Transverse colon (tissue), 4 donors: ENCODE data around the gene KRT78. TPM values are rescaled to one million over a fixed set of nuclear protein-coding genes. Genes with fewer than 3 reads are reported as not detected.
A peak's percentile ranks its signal among the peaks of the same experiment; 100 is the strongest.

ENCODE experiments used
- DNase-seq: peaks from one replicate; pipeline ENCODE4 v3.0.0-alpha.2; 2019
- H3K27ac ChIP-seq, 4 donors: fragments of 200-600 bp; sonication (generic); 2 replicates each; pipeline ENCODE4 v1.5.1; 2016 to 2018; ENCODE audit warnings: inconsistent platforms in 4 of 4
- H3K27me3 ChIP-seq: fragments of 200-600 bp; sonication (generic); 2 replicates; pipeline ENCODE4 v1.5.1; 2017; ENCODE audit warnings: inconsistent platforms
- H3K36me3 ChIP-seq, 4 donors: fragments of 200-600 bp; sonication (generic); 2 replicates each; pipeline ENCODE4 v1.5.1; 2017 to 2019; ENCODE audit warnings: inconsistent platforms in 4 of 4
- H3K4me1 ChIP-seq, 4 donors: fragments of 200-600 bp; sonication (generic); 2 replicates each; pipeline ENCODE4 v1.5.1; 2017 to 2020; ENCODE audit warnings: inconsistent platforms in 4 of 4
- H3K4me3 ChIP-seq, 4 donors: fragments of 200-600 bp; sonication (generic); 1 replicate in 1 of 4; 2 replicates in 3 of 4; pipeline versions ENCODE4 v1.5.1 to v1.6.1; 2017 to 2019; ENCODE audit warnings: inconsistent platforms in 4 of 4
- H3K9me3 ChIP-seq, 2 donors: fragments of 200-600 bp; sonication (generic); 2 replicates each; pipeline ENCODE4 v1.5.1; 2017 to 2019; ENCODE audit warnings: inconsistent platforms in 2 of 2
- EP300 ChIP-seq: sonication (generic); formaldehyde crosslinking; IDR thresholded peaks from one replicate; pipeline ENCODE4 v1.6.1; 2017; ENCODE audit warnings: antibody characterized with exemption, low read depth
- POLR2A ChIP-seq: fragments of 450-650 bp; IDR thresholded peaks from one replicate; pipeline ENCODE4 v1.6.1; 2016; ENCODE audit warnings: antibody characterized with exemption, mild to moderate bottlenecking, moderate library complexity
- POLR2AphosphoS5 ChIP-seq, 3 donors: sonication (generic); formaldehyde crosslinking; IDR thresholded peaks; one replicate each; pipeline ENCODE4 v1.6.1; 2016; ENCODE audit warnings: antibody characterized with exemption in 3 of 3
- WGBS, 2 donors: methylation state at CpG; one replicate each; pipeline ENCODE4 v1.1.5; 2018; ENCODE audit warnings: low coverage in 1 of 2; 5-methylcytosine and 5-hydroxymethylcytosine counted together
- in situ Hi-C, 4 donors: fragments of 200-750 bp; cut with MboI; loops; one replicate each; pipeline versions ENCODE4 v1.15.0 to v1.15.1; 2017; ENCODE audit warnings: low sequenced_read_pairs in 3 of 4, low pct_ligation_motif_present in 1 of 4, low pct_unique_long_range_greater_than_20kb in 1 of 4
- intact Hi-C: fragments of 100-400 bp; cut with DNase I; formaldehyde crosslinking; loops from one replicate; pipeline ENCODE4 v1.15.1; 2023; ENCODE audit warnings: low total_unique reads
- total RNA-seq, 4 donors: library from RNA; depleted of rRNA; stranded (reverse); fragments of >200 nt; gene quantifications; one replicate each; pipeline ENCODE4 v1.1.0, GENCODE V29; 2016
- TF ChIP-seq, protein P1 (sequence below), 5 experiments: fragments of 200-600 bp in 3 of 5; fragments of 450-650 bp in 2 of 5; sonication (generic) in 3 of 5; IDR thresholded peaks; 1 replicate in 2 of 5; 2 replicates in 3 of 5; pipeline ENCODE4 v1.5.1; 2016 to 2017; ENCODE audit warnings: antibody characterized with exemption in 5 of 5, inconsistent platforms in 3 of 5, mild to moderate bottlenecking in 2 of 5, moderate library complexity in 1 of 5

The KRT78 gene
- total RNA-seq, 4 donors from 2014 or later, result not detected

DNA sequence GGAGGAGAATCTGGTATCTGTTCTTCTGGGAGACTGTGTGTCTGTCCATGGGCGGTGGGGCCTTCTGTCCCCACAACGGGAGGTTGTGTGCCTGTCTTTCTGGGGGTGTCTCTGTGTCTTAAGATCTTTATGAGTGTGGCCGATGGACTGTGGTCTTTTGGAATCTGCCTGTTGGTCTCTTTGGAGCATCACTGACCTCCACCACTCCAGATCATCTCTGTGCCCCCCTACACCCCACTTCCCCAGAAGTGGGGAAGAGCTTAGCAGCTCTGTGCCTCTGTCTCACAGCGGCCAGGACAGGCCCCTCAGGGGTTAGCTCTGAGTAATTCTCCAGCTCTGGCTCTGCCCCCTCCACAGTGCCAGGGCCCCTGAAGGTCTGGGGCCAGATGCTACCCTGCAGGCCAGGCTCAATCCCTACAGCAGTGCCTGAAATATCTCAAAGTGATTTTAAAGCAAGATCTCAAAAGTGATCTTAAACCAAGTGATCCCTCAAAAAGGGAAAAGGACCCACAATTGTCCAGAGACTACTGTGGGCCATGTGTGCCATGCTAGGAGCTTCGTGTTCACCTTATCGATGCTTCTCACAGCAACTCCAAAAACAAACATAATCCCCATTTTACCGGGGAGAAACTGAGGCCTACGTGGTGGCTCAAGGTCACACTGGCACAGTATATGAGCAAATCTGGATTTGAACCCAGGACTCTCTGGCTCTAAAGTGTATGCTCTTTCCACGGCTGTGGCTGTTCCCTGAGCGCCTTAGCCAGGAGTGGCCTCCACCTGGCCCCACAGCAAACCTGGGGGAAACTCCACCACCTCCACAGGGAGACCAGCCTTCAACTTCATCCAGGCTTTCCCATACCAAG, 26.0 kb upstream of the KRT78 start:
- in situ Hi-C loops (loop anchor here (5.0 to 25.0 kb wide), 6 partner anchors 288 to 720 kb away; partner anchors contain the start of gene KRT84 (in 2 of the 4)), intact Hi-C loops (loop anchor here (5.0 to 10.0 kb wide), 3 partner anchors 293 to 640 kb away; no protein-coding TSS in a partner anchor)
- TF ChIP-seq POLR2A, result no peak
- no peak for TF ChIP-seq EP300
- no peak for TF ChIP-seq POLR2AphosphoS5 (IDR thresholded peaks at IDR 0.05)
- TF ChIP-seq, protein P1, sequence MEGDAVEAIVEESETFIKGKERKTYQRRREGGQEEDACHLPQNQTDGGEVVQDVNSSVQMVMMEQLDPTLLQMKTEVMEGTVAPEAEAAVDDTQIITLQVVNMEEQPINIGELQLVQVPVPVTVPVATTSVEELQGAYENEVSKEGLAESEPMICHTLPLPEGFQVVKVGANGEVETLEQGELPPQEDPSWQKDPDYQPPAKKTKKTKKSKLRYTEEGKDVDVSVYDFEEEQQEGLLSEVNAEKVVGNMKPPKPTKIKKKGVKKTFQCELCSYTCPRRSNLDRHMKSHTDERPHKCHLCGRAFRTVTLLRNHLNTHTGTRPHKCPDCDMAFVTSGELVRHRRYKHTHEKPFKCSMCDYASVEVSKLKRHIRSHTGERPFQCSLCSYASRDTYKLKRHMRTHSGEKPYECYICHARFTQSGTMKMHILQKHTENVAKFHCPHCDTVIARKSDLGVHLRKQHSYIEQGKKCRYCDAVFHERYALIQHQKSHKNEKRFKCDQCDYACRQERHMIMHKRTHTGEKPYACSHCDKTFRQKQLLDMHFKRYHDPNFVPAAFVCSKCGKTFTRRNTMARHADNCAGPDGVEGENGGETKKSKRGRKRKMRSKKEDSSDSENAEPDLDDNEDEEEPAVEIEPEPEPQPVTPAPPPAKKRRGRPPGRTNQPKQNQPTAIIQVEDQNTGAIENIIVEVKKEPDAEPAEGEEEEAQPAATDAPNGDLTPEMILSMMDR (IDR thresholded peaks at IDR 0.05), result no peak
- peak overlapping the region; percentile 57 to 97 (median 90) for H3K27ac ChIP-seq
- WGBS, 2 donors, result 73 to 89% methylated on average over 3 to 10 of the region's 10 CpGs
- H3K27me3 ChIP-seq, result no peaks in the 10 kb centered on the region
- no peak for DNase-seq
- H3K4me1 ChIP-seq, result peaks cover 31 to 71% (median 67%) of the 10 kb centered on the region in 4 donors
- H3K36me3 ChIP-seq, result no peaks in the 10 kb centered on the region
- no peaks in the 10 kb centered on the region for H3K9me3 ChIP-seq
- peak overlapping the region in 3 of 4 donors; percentile 25 to 54 (median 45) for H3K4me3 ChIP-seq

DNA sequence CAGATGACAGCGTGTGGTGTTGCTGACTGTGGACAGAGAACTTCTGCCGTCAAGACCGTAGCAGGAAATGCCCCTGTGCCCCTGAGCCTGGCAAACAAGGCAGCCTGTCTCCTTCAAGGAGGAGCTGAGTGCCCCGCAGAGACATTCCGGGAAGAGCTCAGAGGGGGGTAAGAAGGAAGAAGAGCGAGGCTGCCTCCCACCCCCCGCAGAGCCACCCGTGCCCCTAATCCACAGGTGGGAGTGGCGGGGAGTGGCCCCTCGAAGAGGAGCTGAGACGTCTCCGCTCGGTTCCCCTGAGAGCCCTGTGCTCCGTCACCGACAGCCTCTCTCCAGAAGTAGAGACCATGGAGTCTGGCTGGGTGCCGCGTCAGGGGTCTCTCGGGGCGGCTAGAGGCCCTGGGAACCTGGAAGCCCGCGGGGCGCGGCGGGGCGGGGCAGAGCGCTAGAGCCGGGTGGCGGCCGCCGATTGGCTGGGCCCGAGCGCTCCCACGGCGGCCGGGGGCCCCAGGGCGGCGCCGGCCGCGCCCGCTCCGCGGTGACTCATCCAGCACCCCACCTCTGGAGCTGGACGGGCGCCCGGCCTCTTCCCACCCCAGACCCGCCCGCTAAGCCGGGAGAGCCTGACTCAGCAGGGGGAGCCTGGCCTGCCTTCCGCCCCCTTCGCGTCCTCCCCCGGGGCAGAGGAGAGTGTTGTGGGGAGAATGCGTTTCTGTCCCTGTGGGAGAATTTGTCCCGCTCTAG, 25.2 kb upstream of the KRT78 start:
- Histone ChIP-seq H3K4me3 (peak overlapping the region; percentile 25 to 54 (median 44)), H3K27ac (peak overlapping the region; percentile 85 to 97 (median 90)), H3K36me3 (no peaks in the 10 kb centered on the region), H3K4me1 (peaks cover 23 to 63% (median 59%) of the 10 kb centered on the region in 4 donors), H3K27me3 (no peaks in the 10 kb centered on the region), H3K9me3 (no peaks in the 10 kb centered on the region)
- peak; percentile 91 for DNase-seq
- WGBS, 2 donors, result 2% methylated on average over 46 of the region's 55 CpGs; no CpG with 5 or more reads in 1 of the 2 donors
- peak; percentile 30 to 53 (median 51) for TF ChIP-seq POLR2AphosphoS5 (IDR thresholded peaks at IDR 0.05)
- TF ChIP-seq, protein P1 (IDR thresholded peaks at IDR 0.05), result no peak
- TF ChIP-seq POLR2A, result peak; percentile 58
- TF ChIP-seq EP300, result no peak
- intact Hi-C loops (loop anchor here (5.0 to 10.0 kb wide), 3 partner anchors 292 to 641 kb away; no protein-coding TSS in a partner anchor), in situ Hi-C loops (loop anchor here in 3 of 4 donors (10.0 to 25.0 kb wide), 4 partner anchors 289 to 719 kb away; partner anchors contain the start of gene KRT84 (in 2 of the 3))

DNA sequence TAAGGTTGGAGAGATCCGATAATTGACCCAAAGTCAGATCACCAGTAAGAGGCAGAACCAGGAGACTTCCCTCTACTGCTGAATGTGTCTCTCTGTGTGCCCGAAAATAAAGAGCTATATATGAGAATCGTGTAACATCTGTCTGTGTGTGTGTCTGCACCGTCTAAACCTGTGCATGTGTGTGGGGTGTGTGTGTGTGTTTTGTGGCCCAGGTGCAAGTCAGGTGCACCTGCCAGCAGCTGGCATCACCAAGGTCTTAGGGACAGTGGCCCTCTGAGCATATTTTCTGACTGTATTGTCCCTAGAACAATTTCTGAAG, 24.7 kb upstream of the KRT78 start:
- WGBS, 2 donors, result 36 to 50% methylated on average over 4 of the region's 4 CpGs
- no peak for TF ChIP-seq POLR2AphosphoS5 (IDR thresholded peaks at IDR 0.05)
- H3K36me3 ChIP-seq, result no peaks in the 10 kb centered on the region
- no peaks in the 10 kb centered on the region for H3K27me3 ChIP-seq
- in situ Hi-C loops, result loop anchor here in 3 of 4 donors (10.0 to 25.0 kb wide), 4 partner anchors 289 to 719 kb away; partner anchors contain the start of gene KRT84 (in 2 of the 3)
- DNase-seq, result no peak
- no peaks in the 10 kb centered on the region for H3K9me3 ChIP-seq
- peak overlapping the region; percentile 85 to 97 (median 90) for H3K27ac ChIP-seq
- intact Hi-C loops, result loop anchor here (5.0 to 10.0 kb wide), 3 partner anchors 291 to 641 kb away; no protein-coding TSS in a partner anchor
- H3K4me1 ChIP-seq, result peaks cover 20 to 58% (median 54%) of the 10 kb centered on the region in 4 donors
- peak overlapping the region in 2 of 4 donors; percentile 45 to 54 for H3K4me3 ChIP-seq

DNA sequence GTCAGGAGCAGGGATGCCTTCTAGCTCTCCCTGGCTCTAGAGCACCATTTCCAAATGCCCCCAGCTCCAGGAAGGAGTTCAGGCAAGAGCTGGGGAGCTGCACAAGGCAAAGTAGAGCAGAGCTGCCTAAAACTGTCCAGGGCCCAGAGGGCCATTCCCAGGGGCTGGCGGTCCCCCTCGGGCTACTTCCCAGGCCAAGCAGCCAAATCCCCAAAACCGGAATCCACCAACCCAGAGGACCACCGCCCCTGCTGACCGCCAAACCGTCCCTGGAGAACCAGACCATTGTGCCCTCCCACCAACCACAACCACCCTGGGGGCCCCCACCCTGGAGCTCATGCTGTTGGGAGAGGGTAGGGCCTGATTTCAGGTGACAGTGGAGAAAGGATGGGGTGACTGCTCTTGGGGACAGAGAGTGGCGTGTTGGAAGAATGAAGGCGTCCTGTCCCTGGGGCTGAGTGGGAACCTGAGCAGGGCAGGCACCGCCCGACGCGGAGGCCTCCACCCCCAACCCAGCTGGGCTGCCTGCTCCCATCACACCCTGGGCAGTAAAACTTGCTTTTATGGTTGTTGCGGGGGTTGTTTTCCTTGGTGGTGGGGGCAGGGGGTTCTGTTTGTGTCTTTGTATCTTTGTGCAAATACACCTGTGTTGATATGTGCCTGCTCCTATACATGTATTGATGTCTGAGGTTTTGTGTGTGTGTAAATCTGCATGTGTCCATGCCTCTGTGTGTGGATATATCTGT, 24.0 kb upstream of the KRT78 start:
- H3K36me3 ChIP-seq, result no peaks in the 10 kb centered on the region
- no peak overlapping the region for H3K4me3 ChIP-seq
- 62% methylated on average over 13 of the region's 13 CpGs; no CpG with 5 or more reads in 1 of the 2 donors for WGBS, 2 donors
- TF ChIP-seq POLR2A (peak; percentile 51), EP300 (peak; percentile 14), POLR2AphosphoS5 (IDR thresholded peaks at IDR 0.05) (peak; percentile 22 to 71 (median 58))
- TF ChIP-seq, protein P1 (IDR thresholded peaks at IDR 0.05), result no peak
- in situ Hi-C loops, result loop anchor here in 3 of 4 donors (10.0 to 25.0 kb wide), 4 partner anchors 288 to 718 kb away; partner anchors contain the start of gene KRT84 (in 2 of the 3)
- H3K27me3 ChIP-seq, result no peaks in the 10 kb centered on the region
- H3K9me3 ChIP-seq, result no peaks in the 10 kb centered on the region
- intact Hi-C loops, result loop anchor here (5.0 to 10.0 kb wide), 3 partner anchors 291 to 642 kb away; no protein-coding TSS in a partner anchor
- peaks cover 20 to 58% (median 53%) of the 10 kb centered on the region in 4 donors for H3K4me1 ChIP-seq
- H3K27ac ChIP-seq, result peak overlapping the region; percentile 85 to 97 (median 90)
- DNase-seq, result peak; percentile 73
